HTERT RPE-1 (cell line): ENCODE data around the gene GSTP1.
"Not testable (repeated sequence)": the region's sequence is repeated elsewhere in the genome, so short reads cannot be mapped to it uniquely, and the experiment has no call there.

Experiments
- in situ Hi-C: fragments of 300-500 bp; cut with MboI; formaldehyde crosslinking; loops from 4 replicates; pipeline ENCODE4 v1.14.3; 2020; ENCODE audit warnings: low sequenced_read_pairs

The GSTP1 gene

DNA sequence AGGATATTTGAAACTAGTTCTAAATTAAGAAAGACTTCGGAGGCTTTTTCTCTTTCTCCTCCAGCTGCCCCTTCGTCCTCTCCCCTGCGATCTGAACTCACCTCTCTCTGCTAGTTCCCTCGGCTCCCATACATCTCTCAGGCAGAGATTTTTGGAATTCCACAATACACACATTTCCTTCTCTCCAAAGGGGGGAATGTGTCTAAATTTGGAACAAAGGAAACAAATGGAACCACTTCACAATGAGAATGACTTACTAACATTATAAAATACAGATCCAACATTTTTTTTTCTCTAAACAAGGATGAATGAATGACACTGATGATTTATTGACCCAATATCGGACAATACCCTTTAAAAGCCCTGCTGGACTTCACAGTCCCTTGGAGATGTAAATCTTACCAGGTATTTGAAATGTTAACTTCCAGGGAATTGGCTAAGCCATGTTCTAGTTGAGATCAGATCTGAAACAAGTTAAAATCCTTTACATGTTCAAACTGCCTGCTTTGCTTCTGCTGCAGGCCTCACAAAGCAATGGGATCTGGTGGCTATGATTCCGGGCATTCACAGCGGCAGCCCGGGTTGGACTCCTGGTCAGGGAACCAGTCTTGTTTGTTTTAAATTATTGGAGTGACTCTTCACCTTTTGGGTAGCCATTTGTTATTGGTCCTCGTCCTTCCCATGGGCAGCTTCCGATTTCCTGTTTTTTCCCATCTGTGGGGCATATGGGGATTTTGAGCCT, 20.5 kb upstream of the GSTP1 start:
- in situ Hi-C loops, result no loop called here

DNA sequence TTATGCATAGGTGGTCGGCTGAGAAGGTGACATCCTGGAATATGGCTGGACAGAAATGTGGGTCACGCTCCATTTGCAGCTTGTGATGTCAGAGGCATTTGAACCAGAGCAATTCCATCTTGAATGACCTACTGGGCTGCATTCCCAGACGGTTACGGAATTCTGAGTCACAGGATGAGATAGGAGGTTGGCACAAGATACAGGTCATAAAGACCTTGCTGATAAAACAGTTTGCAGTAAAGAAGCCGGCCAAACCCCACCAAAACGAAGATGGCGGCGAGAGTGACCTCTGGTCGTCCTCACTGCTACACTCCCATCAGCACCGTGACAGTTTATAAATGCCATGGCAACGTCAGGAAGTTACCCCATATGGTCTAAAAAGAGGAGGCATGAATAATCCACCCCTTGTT, 19.9 kb upstream of the GSTP1 start:
- in situ Hi-C loops, result not testable (repeated sequence)

DNA sequence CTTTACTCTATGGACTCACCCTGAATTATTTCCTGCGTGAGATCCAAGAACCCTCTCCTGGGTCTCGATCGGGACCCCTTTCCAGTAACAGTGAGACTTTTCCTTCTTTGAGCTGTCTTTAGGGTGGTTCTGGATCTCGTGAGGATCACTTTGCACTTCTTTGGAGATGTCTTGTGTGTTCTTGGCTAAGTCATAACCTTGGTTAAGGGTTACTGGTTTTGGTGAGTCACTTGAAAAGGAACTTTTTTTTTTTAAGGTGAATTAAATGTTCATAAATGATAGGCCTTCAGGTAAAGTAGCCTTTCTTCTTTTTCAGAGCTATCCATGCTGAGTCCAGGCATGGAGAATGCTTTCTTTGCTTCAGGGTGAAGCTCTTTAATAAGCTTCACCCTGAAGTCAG, 19.4 kb upstream of the GSTP1 start:
- in situ Hi-C loops, result no loop called here

DNA sequence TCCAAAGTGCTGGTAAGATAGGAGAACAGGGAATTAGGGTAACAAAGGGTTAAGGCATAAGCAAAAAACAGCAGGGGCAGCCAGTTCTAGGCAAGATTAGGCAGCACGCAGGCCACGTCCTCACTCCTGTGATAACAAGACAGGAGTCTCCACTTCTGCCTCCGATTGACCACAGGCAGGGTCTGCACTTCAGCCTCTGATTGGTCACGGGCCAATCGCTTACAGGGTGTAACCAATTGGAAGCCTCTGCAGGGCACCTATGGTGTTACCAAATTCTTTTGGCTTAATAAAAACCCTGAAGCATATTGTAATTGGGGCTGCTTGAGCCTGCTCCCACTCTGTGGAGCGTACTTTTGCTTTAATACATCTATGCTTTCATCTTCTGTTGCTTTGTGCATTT, 12.2 kb upstream of the GSTP1 start:
- in situ Hi-C loops, result no loop called here

DNA sequence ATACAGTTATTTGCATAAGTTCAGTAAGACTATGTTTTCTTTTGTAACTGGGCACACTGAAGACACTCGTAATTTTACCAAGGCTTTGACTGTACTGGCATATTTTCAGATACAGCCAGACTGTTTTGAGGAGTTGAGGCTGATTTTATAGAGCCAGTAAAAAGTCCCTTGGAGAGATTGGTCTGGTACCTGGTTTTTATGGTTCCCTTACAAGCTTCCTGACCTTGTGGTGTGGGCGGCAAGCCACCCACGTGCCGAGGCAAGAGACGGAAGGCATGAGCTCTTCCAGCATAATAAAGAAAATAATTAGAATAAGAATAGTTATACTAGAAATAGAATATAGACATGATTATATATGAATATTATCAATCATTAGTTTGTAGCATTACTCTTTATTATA, 11.3 kb upstream of the GSTP1 start:
- in situ Hi-C loops, result no loop called here

DNA sequence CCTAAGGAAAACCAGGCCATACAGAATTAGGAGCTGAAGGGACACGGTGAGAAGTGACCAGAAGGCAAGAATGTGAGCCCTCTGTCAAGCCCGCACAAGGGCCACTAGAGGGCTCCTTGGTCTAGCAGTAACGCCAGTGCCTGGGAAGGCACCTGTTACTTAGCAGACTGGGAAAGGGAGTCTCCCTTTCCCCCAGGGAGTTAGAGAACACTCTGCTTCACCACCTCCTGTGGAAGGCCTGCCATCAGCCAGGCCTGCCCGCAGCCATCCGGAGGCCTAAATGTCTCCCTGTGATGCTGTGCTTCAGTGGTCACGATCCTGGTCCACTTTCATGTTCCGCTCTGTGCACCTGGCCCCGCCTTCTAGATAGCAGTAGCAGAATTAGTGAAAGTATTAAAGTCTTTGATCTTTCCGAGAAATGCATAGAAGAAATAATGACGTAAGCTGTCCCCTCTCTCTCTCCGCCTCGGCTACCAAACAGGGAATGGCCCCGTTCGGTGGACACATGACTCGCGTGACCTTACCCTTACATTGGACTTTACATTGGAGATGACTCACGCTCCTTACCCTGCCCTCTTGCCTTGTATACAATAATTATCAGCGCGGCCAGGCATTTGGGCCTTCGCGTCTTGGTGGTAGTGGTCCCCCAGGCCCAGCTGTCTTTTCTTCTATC, 10.7 kb upstream of the GSTP1 start:
- in situ Hi-C loops, result no loop called here

DNA sequence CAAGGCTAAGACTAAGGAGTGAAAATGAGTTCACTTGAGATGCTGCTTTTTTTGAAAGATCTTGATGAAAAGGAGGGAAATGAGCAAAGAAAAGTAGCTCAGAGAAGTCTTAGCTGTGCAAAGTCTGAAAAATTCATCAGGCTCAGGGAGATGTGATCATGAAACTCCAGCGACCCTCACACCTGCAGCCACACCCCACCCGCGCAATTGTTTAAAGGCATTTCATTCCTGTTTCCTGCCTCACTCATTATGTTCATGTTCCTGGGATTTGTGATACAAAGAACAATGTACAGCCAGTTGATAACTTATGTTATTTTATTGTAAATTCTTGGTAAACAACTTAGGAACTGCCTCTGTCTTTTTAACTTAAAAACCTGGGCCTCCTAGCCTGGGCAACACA, 8.7 kb upstream of the GSTP1 start:
- in situ Hi-C loops, result no loop called here

DNA sequence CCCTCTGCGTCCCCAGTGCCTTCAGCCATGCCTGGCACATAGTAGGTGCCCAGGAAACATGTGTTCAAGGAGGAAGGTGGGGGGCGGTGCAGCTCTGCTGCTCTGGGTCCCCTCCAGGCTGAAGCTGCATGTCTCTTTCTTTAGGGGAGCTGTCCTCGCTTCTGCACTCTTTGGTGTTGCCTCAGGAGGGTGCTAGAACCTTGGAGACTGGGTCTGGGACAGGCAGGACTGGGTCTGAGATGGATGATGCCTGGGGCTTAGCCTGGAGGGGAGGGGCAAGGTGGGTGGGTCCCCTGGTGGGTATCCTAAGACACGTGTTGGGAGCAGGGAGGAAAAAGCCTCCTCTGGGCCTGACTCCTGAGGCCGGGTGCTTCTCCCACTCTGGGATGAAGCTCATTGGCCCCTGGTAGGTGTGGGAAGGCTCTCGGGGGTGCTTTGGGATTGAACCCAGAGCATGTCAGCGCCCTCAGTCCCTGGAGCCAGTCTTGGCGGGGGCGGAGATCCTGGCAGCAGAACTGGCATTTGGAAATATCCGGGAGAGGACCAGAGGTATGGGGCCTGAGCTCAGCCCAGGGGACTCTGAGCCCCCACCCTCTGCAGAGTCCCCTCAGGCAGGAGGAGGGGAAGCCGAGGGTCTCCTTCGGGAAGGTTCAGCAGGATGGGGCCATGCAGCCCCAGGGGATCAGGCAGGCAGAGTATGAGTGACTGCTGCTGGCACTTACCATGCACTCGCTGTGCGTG, 6.7 kb upstream of the GSTP1 start:
- in situ Hi-C loops, result no loop called here

DNA sequence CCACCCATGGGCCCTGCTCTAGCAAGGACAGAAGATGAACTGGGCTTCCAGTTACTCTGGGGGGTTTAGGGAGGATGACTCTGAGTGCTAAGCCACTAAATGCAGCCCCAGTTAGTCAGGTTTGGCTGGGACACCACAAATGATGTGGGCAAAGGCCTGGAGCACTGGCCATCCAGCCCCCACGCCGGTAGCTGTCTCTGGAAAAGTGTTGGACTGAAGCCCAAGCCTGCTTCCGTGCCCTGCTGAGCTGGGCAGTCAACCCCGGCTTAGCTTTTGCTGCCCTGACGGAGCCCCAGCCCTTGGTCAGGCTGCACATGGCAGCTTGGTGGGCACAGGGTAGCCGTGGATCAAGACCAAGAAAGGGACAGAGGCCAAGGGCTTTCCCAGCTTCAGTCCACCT, 5.7 kb upstream of the GSTP1 start:
- in situ Hi-C loops, result no loop called here

DNA sequence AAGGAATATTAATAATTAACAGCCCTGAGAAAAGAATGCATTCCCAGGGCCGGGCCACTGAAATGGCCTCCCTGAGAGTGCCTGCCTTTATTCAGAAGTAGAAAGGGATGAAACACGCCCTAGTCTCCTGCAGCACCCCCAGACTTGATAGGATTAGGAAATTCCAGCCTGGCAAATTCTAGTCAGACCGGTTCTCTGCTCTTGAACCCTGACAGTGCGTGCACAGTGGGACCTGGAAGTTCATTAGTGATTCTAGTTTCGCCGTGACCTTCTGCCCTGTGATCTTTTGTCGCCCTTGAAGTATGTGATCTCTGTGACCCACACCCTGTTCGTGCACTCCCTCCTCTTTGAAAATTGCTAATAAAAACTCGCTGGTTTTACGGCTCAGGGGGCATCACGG, 2.1 kb upstream of the GSTP1 start:
- in situ Hi-C loops, result no loop called here

DNA sequence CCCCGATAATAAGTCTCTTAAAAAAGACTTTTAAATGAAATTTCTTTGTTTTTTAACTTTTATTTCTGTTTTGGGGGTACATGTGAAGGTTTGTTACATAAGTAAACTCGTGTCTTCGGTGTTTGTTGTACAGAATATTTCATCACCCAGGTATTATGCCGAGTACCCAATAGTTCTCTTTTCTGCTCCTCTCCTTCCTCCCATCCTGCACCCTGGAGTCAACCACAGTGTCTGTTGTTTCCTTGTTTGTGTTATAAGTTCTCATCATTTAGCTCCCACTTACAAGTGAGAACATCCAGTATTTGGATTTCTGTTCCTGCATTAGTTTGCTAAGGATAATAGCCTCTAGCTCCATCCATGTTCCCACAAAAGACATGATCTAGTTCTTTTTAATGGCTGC, 1.6 kb upstream of the GSTP1 start:
- in situ Hi-C loops, result no loop called here

DNA sequence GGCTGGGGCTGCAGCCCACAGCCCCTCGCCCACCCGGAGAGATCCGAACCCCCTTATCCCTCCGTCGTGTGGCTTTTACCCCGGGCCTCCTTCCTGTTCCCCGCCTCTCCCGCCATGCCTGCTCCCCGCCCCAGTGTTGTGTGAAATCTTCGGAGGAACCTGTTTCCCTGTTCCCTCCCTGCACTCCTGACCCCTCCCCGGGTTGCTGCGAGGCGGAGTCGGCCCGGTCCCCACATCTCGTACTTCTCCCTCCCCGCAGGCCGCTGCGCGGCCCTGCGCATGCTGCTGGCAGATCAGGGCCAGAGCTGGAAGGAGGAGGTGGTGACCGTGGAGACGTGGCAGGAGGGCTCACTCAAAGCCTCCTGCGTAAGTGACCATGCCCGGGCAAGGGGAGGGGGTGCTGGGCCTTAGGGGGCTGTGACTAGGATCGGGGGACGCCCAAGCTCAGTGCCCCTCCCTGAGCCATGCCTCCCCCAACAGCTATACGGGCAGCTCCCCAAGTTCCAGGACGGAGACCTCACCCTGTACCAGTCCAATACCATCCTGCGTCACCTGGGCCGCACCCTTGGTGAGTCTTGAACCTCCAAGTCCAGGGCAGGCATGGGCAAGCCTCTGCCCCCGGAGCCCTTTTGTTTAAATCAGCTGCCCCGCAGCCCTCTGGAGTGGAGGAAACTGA, 731 bp downstream of the GSTP1 start:
- in situ Hi-C loops, result no loop called here

DNA sequence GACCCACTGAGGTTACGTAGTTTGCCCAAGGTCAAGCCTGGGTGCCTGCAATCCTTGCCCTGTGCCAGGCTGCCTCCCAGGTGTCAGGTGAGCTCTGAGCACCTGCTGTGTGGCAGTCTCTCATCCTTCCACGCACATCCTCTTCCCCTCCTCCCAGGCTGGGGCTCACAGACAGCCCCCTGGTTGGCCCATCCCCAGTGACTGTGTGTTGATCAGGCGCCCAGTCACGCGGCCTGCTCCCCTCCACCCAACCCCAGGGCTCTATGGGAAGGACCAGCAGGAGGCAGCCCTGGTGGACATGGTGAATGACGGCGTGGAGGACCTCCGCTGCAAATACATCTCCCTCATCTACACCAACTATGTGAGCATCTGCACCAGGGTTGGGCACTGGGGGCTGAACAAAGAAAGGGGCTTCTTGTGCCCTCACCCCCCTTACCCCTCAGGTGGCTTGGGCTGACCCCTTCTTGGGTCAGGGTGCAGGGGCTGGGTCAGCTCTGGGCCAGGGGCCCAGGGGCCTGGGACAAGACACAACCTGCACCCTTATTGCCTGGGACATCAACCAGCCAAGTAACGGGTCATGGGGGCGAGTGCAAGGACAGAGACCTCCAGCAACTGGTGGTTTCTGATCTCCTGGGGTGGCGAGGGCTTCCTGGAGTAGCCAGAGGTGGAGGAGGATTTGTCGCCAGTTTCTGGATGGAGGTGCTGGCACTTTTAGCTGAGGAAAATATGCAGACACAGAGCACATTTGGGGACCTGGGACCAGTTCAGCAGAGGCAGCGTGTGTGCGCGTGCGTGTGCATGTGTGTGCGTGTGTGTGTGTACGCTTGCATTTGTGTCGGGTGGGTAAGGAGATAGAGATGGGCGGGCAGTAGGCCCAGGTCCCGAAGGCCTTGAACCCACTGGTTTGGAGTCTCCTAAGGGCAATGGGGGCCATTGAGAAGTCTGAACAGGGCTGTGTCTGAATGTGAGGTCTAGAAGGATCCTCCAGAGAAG, 1.6 kb downstream of the GSTP1 start:
- in situ Hi-C loops, result no loop called here

DNA sequence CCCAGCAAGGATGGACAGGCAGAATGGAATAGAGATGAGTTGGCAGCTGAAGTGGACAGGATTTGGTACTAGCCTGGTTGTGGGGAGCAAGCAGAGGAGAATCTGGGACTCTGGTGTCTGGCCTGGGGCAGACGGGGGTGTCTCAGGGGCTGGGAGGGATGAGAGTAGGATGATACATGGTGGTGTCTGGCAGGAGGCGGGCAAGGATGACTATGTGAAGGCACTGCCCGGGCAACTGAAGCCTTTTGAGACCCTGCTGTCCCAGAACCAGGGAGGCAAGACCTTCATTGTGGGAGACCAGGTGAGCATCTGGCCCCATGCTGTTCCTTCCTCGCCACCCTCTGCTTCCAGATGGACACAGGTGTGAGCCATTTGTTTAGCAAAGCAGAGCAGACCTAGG, 2.3 kb downstream of the GSTP1 start:
- in situ Hi-C loops, result no loop called here

DNA sequence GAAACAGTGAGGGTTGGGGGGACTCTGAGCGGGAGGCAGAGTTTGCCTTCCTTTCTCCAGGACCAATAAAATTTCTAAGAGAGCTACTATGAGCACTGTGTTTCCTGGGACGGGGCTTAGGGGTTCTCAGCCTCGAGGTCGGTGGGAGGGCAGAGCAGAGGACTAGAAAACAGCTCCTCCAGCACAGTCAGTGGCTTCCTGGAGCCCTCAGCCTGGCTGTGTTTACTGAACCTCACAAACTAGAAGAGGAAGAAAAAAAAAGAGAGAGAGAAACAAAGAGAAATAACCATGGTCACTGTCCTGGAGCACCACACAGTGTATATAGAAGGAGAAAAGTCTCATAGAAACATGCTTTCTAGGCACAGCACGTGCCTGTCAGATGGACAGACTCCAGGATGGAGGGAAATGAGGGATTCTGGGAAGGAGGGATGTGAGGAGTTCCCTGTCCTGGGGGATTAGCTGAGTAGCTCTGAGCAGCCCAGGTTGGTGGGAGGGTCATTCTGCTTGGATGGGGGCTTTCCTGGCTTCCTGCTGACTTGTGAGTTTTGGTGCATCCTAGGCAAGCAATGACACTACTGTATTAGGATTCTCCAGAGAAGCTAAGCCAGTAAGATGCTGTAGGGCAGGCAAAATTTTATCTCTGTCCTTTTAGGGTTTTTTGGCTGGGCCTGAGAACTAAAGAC, 3.1 kb downstream of the GSTP1 start:
- in situ Hi-C loops, result no loop called here

DNA sequence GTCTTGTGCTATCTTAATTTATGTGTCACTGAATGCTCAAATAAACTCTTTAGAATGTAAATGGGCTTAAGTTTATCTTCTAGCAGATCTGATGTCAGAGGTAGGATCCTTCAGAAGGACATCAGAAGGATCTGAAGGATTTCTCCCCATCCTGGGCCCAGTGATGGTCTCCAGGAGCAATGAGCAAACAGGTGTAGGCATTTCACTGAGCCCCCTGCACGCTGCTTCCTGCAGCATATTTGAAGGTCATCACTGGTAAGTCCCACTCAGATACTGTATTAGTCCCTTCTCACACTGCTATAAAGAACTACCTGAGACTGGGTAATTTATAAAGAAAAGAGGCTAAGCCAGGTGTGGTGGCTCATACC, 4.5 kb downstream of the GSTP1 start:
- in situ Hi-C loops, result no loop called here

DNA sequence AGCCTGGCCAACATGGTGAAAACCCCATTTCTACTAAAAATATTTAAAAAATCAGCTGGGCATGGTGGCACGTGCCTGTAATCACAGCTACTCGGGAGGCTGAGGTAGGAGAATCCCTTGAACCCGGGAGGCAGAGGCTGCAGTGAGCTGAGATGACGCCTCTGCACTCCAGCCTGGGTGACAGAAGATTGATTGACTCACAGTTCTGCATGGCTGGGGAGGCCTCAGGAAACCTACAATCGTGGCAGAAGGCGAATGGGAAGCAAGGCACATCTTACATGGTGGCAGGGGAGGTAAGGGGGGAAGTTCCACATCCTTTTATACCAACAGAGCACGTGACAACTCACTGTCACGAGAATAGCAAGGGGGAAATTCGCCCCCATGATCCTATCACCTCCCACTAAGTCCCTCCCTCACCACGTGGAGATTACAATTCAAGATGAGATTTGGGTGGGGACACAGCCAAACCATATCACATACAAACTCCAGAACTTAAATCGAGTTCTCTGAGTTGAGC, 5.3 kb downstream of the GSTP1 start:
- in situ Hi-C loops, result not testable (repeated sequence)

DNA sequence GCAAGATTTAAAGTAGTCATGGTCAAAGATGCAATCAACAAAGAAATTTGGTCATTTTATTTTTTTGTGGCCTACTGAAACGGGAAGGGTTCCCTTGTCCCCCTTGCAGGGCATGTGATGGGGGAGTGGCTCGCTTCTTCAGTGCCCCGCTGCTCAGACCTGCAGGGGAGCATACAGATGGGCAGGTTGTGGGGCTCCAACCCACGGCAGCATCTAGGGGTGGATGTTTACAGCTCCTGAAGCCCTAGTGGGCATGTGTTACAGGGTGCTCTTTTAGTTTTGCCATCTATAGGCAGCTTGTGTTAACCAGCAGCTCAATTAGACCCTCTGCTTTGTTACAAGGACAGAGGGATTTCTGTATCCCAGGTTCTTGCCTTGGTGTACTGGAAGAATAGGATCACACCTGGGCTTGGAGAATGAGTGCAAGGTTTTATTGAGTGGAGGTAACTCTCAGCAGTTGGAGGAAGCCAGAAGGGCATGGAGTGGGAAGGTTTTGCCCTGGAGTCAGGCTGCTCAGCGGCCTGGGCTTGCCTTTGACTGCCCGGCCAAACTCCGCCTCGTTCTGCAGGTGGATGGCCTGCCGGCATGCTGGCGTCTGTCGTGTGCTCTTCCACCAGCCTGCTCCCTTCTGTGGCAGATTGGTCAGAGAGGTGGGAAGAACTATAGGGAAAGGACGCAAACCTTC, 9.4 kb downstream of the GSTP1 start:
- in situ Hi-C loops, result no loop called here

DNA sequence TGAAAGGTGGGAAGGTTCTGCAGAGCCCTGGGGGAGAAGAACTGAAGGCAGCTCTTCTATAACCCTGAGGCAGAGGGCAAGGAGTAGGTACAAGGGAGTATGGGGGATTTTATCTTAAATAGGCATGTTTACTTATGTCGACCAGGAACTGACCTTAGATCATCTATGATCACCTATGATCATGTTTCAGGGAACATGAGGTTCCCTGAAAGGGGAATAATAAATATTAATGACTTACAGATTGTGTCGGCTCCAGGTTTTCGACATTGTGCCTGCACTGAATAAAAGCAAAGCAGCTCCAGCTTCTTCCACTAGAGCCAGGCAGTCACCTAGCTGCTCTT, 9.9 kb downstream of the GSTP1 start:
- in situ Hi-C loops, result no loop called here
